HG03280 (cell line): Measurements from ENCODE around the gene SLC39A11.
A peak's percentile ranks its signal among the peaks of the same experiment; 100 is the strongest.

ENCODE experiments used
- ATAC-seq: cut with Tn5 transposase; IDR thresholded peaks from one replicate; pipeline ENCODE4 v1.9.1; 2021; ENCODE audit warnings: mild to moderate bottlenecking, moderate library complexity; ENCODE audit not compliant: unreplicated experiment

The SLC39A11 gene

DNA sequence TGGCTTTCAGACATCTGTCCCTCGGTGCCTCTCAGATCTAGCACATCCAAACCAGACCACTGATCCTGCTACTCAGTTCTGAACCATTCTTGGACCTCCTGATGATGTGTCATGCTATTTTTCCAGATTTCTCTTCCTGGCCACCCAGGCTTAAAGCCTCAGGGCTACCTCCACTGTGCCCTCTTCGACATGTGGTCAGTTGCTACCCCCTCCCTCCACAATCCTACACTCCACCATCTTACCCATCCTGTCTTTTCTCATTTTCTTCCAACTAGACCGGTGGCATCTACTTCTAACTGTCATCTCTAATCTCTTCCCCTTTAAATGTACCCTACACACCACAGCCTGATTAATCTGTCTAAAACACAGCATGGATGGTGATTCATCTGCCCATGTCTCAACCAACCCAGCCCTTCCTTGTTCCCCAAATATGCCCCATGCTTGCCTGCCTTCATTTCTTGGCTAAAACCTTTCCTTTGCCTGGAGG, 478.6 kb downstream of the SLC39A11 start:
- no peak for ATAC-seq

DNA sequence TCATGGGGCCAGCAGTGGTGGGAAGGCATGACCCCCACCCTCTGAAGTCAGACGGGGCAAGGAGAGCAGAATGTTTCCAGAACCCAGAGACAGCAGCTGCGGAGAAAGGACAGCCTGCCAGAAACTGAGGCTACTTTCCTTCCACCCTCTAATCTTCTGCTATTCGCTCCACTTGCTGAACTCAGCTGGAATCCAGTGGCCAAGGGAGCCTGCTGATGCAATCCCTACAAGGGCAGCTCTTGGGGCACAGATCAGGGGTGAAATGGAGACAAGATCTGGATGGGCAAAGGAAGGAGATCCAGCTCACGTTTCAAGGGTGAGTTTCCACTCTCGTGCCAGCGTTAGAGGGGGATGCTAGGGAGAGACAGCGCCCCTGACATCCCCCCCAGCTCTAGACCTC, 479.1 kb downstream of the SLC39A11 start:
- no peak for ATAC-seq

- ATAC-seq, result no peak
Observed at GRCh38 chr17:72611172-72611571, 481.3 kb downstream of the SLC39A11 start.

DNA sequence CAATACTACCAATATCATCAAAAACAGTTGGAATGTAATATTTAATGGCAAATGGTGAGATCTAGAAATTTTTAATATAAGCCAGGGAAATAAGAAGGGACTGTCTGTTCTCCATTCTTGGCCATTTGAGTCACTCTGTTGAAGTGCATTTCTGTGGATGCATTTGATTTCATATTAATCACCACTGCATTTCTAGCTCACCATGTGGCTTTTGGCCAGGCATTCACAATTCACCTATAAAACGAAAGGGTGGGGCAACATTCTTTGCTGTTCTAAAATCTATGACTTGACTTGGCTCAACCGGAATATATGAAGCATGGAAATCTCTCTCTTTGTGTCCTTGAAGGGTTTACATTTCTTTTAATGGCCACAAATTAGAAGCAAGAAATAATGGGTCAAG, 483.0 kb downstream of the SLC39A11 start:
- ATAC-seq, result no peak

- ATAC-seq, result no peak
Observed at GRCh38 chr17:72608436-72608835, 484.1 kb downstream of the SLC39A11 start.

DNA sequence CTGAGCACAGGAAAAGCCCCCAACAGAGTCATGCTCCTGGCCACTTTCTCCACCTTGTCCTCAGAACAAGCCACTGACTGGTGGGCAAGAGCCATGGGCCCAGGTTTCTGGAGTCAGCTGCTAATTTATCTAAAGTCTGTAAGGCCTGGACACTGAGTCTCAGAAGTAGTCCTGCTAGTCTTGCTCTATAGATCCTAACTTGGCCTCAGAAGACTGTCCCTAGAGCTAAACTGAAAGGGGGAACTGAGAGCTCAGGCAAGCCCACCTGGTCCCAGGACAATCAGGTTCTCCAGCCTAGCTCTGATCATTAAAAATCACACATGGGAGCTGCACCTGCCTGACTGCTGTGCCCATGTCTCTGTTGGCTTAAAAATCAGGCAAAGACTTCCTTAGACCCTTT, 485.8 kb downstream of the SLC39A11 start:
- no peak for ATAC-seq

- ATAC-seq, result no peak
Observed at GRCh38 chr17:72605543-72605942, 486.9 kb downstream of the SLC39A11 start.

DNA sequence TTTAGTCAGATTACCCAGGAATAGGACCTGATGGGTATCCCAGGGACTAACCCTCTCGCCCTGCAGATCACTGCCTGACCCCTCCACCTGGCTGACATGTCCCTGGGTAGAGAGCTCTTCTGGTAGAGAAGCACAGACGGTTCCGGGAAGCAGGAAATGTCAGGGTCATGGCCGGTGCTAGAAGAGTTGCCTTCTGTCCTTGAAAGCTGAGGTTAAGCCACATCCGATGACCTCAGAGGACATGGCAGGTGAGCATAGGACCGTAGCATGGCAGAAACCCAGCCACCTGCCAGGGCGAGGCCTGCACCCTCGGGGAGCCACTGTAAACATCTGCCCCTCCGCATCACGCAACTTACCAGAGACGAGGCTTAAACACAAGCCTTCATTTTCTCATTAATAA, 488.0 kb downstream of the SLC39A11 start:
- ATAC-seq, result no peak

- no peak for ATAC-seq
Observed at GRCh38 chr17:72603420-72604242, 488.9 kb downstream of the SLC39A11 start.

DNA sequence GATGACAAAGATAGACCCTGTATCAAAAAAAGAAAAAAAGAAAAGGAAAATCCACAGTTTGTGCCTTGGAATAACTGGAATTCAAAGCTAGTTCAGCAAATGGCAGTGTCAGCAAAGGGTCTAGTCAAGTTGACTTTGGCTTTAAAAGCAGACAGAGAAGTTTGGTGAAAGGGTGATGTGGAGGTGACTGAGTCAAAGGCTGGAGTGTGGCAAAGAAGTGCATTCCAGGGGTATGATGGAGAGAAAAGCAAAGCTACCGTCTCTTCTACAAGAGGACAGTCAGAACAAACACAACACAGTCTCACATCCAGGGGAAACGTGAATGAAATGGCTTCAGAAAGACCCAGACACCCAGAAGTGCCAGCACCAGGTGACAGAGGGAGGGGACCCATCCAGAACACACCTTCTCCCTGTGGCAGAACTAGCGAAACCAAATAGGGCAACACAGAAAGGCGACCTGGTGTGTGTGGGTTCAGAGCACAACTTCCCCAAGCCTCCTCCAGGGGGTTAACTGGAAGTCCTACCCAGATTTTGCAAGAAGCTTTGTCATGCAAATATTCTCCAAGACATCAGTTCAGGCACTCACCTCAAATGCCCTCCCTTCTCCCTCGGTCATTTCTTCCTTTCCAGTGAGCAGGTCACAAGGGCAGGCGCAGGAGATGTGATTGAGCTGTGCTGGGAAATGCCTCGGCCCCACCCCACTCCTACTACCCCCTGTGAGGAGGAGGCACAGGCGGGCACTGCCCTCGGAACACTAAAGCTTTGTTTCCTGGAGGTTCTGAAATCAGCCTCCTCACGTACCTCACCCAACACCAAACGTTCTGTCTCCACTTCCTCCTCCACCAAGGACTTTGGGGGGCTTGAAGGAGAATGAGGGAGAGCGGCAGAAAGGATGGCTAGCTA, 489.7 kb downstream of the SLC39A11 start:
- ATAC-seq, result peak; percentile 55

DNA sequence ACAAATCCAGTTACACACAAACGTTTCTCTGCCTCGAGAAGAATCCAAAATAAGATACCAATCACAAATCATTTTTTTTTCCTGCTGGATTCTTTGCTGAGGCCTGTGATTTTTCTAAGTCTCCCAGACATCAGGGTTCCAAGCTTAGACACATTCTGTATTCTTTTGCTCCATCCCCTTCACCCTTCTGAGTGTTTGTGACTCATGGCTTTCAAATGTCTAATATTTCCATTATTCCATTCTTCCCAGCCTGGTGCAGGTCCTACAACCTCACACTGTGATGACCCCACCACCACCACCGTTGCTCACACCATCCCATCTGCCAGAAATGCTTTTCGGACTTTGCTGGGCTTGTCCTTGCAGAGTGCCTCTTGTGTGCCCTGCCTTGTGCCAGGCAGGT, 491.6 kb downstream of the SLC39A11 start:
- no peak for ATAC-seq

GRCh38 chr17:72599891-72600290, 492.6 kb downstream of the SLC39A11 start:
- ATAC-seq, result no peak

- ATAC-seq, result no peak
Observed at GRCh38 chr17:72598695-72599094, 493.8 kb downstream of the SLC39A11 start.

DNA sequence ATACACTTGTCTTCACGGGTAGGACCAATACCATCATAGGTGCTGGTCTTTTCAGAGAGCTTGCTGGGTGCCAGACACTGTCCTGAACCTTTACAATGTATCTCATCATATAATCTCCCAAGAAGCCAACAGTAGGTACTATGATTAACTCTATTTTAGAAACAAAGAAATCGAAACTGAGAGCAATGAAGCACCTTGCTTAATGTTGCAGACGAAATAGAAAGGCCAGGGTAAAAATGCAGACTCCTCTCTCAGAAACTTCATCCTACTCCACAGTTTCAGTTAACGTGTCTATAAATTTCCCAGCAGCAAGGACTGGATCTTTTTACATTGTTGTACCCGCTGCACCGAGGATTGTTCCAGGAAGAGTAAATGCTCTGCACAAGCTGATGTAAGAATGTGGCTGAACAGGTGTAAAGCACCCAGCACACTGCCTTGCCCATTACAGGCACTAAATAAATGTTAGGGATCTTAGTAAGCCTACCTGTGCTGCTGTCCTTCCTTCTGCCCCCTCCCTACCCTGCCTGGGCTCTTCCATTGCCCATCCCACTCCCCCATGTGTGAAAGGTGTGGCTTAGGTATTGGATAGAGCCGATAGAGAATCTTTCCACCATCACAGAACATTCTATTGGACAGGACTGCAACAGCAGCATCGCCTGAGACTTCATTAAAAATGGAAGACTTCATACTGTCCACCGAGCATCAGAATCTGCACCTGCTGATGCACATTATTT, 495.0 kb downstream of the SLC39A11 start:
- ATAC-seq, result no peak
